Lung (tissue), 12 donors: ENCODE measurements around the gene FYB1. TPM values are rescaled to one million over a fixed set of nuclear protein-coding genes. Genes with fewer than 3 reads are reported as not detected.

Experiments used
- ATAC-seq: fragments of 200-7000 bp; cut with Tn5 transposase; one replicate; pipeline ENCODE4 v1.9.1; 2020; ENCODE audit warnings: moderate number of reproducible peaks; ENCODE audit not compliant: insufficient read depth, low FRiP score
- DNase-seq, 3 donors: peaks; one replicate each; pipeline ENCODE4 v3.0.0-alpha.2; 2013 to 2017
- H3K27ac ChIP-seq, 2 donors: one replicate each; pipeline ENCODE4 v1.5.1; 2013; ENCODE audit warnings: mild to moderate bottlenecking in 2 of 2, moderate library complexity in 2 of 2, control low read depth in 1 of 2, inconsistent platforms in 1 of 2, low read depth in 1 of 2, low read length in 1 of 2
- H3K27me3 ChIP-seq, 3 donors: one replicate each; pipeline ENCODE4 v1.5.1; 2013; ENCODE audit warnings: low read length in 2 of 3; ENCODE audit not compliant: control insufficient read depth in 3 of 3, insufficient read depth in 3 of 3
- H3K36me3 ChIP-seq, 4 donors: one replicate each; pipeline ENCODE4 v1.5.1; 2013; ENCODE audit warnings: low read length in 4 of 4, mild to moderate bottlenecking in 1 of 4, moderate library complexity in 1 of 4; ENCODE audit not compliant: control insufficient read depth in 4 of 4, insufficient read depth in 4 of 4
- H3K4me1 ChIP-seq, 5 donors: one replicate each; pipeline ENCODE4 v1.5.1; 2013; ENCODE audit warnings: low read length in 5 of 5, mild to moderate bottlenecking in 2 of 5, moderate library complexity in 1 of 5; ENCODE audit not compliant: control insufficient read depth in 5 of 5, insufficient read depth in 5 of 5
- H3K4me3 ChIP-seq: one replicate; pipeline ENCODE4 v1.5.1; 2013; ENCODE audit warnings: mild to moderate bottlenecking, control low read depth, moderate library complexity
- H3K9ac ChIP-seq, 2 donors: one replicate each; pipeline ENCODE4 v1.5.1; 2013; ENCODE audit warnings: low read length in 2 of 2, control low read depth in 1 of 2; ENCODE audit not compliant: insufficient read depth in 1 of 2
- H3K9me3 ChIP-seq, 4 donors: one replicate each; pipeline ENCODE4 v1.5.1; 2013; ENCODE audit warnings: low read length in 3 of 4, mild to moderate bottlenecking in 1 of 4, moderate library complexity in 1 of 4; ENCODE audit not compliant: control insufficient read depth in 4 of 4, insufficient read depth in 3 of 4
- CTCF ChIP-seq: IDR thresholded peaks from 2 replicates; pipeline ENCODE4 v1.5.1; 2012; ENCODE audit warnings: mild to moderate bottlenecking; ENCODE audit errors: control extremely low read depth, extremely low read depth
- WGBS, 2 donors: extraction: QIAGEN DNeasy Blood & Tissue Kit; methylation state at CpG; one replicate each; pipeline ENCODE4 v1.1.7; 2013; 5-methylcytosine and 5-hydroxymethylcytosine counted together
- polyA plus RNA-seq, 2 donors: library from polyadenylated mRNA; stranded (reverse); fragments of 200-250 nt; gene quantifications; one replicate each; pipeline ENCODE4 v1.2.1, GENCODE V29; 2013
- total RNA-seq, 2 donors: library from RNA; depleted of rRNA in 1 of 2; stranded (reverse); fragments of >200 nt in 1 of 2; gene quantifications; one replicate each; pipeline ENCODE4 v1.2.1, GENCODE V29; 2014 to 2021
- donor health status: control.
- donor health status: control.
- donor health status: Bipolar disorder and iron deficiency.
- donor health status: healthy.
- donor health status: DM: yes; HTN: yes; CAD: no.

The FYB1 gene
- total and polyA plus RNA-seq, 4 donors, result 4.5 to 51.4 (median 32.5) TPM

- Histone ChIP-seq H3K9me3 (no peaks in the 10 kb centered on the region), H3K27me3 (no peaks in the 10 kb centered on the region), H3K4me1 (no peaks in the 10 kb centered on the region), H3K36me3 (no peaks in the 10 kb centered on the region), H3K4me3 (no peak overlapping the region), H3K27ac (no peak overlapping the region), H3K9ac (no peak overlapping the region)
- ATAC-seq (no peak), DNase-seq (no peak)
- TF ChIP-seq CTCF, result no peak
Measured at GRCh38 chr5:39161578-39161977, 57.8 kb downstream of the FYB1 start.

GRCh38 chr5:39160576-39161213 is 58.7 kb downstream of the FYB1 start:
- no peaks in the 10 kb centered on the region for H3K27me3 ChIP-seq
- ATAC-seq, result no peak
- no peak for TF ChIP-seq CTCF
- H3K9ac ChIP-seq, result no peak overlapping the region
- no peak overlapping the region for H3K27ac ChIP-seq
- H3K4me1 ChIP-seq, result no peaks in the 10 kb centered on the region
- WGBS, 2 donors, result 69 to 73% methylated on average over 5 of the region's 5 CpGs
- no peak overlapping the region for H3K4me3 ChIP-seq
- DNase-seq, result no peak
- no peaks in the 10 kb centered on the region for H3K36me3 ChIP-seq
- H3K9me3 ChIP-seq, result no peaks in the 10 kb centered on the region

- no peak for ATAC-seq
- WGBS, 2 donors, result 91 to 95% methylated on average over 3 of the region's 3 CpGs
Measured at GRCh38 chr5:39159811-39160490, 59.4 kb downstream of the FYB1 start.

More at GRCh38 chr5:39159811-39160490, 59.4 kb downstream of the FYB1 start:
- H3K9me3 ChIP-seq, result no peaks in the 10 kb centered on the region
- H3K27ac ChIP-seq, result no peak overlapping the region
- DNase-seq, result no peak
- H3K4me3 ChIP-seq, result no peak overlapping the region
- H3K36me3 ChIP-seq, result no peaks in the 10 kb centered on the region
- TF ChIP-seq CTCF, result no peak
- no peaks in the 10 kb centered on the region for H3K4me1 ChIP-seq
- no peaks in the 10 kb centered on the region for H3K27me3 ChIP-seq
- H3K9ac ChIP-seq, result no peak overlapping the region
